Measurements from ENCODE around the gene AQP9.
"Not testable (repeated sequence)": the region's sequence is repeated elsewhere in the genome, so short reads cannot be mapped to it uniquely, and the experiment has no call there.

GRCh38 chr15:58208217-58208616, 70.0 kb downstream of the AQP9 start:
- not testable (repeated sequence) for TF ChIP-seq CTCF, POLR2A, POLR2AphosphoS5 (IDR thresholded peaks at IDR 0.05)

Measured in gastroesophageal sphincter (tissue), 3 donors.